ENCODE results near the gene DEDD.

DNA sequence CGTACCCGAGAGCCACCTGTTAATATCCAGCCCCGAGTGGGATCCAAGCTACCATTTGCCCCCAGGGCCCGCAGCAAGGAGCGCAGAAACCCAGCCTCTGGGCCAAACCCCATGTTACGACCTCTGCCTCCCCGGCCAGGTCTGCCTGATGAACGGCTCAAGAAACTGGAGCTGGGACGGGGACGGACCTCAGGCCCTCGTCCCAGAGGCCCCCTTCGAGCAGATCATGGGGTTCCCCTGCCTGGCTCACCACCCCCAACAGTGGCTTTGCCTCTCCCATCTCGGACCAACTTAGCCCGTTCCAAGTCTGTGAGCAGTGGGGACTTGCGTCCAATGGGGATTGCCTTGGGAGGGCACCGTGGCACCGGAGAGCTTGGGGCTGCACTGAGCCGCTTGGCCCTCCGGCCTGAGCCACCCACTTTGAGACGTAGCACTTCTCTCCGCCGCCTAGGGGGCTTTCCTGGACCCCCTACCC, 28.2 kb upstream of the DEDD start:
- TF ChIP-seq, protein P1, sequence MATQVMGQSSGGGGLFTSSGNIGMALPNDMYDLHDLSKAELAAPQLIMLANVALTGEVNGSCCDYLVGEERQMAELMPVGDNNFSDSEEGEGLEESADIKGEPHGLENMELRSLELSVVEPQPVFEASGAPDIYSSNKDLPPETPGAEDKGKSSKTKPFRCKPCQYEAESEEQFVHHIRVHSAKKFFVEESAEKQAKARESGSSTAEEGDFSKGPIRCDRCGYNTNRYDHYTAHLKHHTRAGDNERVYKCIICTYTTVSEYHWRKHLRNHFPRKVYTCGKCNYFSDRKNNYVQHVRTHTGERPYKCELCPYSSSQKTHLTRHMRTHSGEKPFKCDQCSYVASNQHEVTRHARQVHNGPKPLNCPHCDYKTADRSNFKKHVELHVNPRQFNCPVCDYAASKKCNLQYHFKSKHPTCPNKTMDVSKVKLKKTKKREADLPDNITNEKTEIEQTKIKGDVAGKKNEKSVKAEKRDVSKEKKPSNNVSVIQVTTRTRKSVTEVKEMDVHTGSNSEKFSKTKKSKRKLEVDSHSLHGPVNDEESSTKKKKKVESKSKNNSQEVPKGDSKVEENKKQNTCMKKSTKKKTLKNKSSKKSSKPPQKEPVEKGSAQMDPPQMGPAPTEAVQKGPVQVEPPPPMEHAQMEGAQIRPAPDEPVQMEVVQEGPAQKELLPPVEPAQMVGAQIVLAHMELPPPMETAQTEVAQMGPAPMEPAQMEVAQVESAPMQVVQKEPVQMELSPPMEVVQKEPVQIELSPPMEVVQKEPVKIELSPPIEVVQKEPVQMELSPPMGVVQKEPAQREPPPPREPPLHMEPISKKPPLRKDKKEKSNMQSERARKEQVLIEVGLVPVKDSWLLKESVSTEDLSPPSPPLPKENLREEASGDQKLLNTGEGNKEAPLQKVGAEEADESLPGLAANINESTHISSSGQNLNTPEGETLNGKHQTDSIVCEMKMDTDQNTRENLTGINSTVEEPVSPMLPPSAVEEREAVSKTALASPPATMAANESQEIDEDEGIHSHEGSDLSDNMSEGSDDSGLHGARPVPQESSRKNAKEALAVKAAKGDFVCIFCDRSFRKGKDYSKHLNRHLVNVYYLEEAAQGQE (IDR thresholded peaks at IDR 0.05; ENCODE audit: insufficient read depth in 1 of 2, low read depth in 2 of 2, low read length in 2 of 2): no peak
- TF ChIP-seq POLR2AphosphoS5 (IDR thresholded peaks at IDR 0.05; ENCODE audit: low read depth, low read length) (no peak), FOXP2 (optimal IDR thresholded peaks at IDR 0.05; ENCODE audit: borderline replicate concordance, extremely low read depth, extremely low read length, insufficient read depth) (no peak), SIN3A (IDR thresholded peaks at IDR 0.05; ENCODE audit: borderline replicate concordance, insufficient read depth, low read length) (no peak)

Data from PFSK-1 (cell line).